GM12891 (cell line): Measurements from ENCODE around the gene OR6S1.

Experiments
- POLR2A ChIP-seq: IDR thresholded peaks from 2 replicates; pipeline ENCODE4 v1.6.1; 2011; ENCODE audit warnings: low read depth, low read length, control low read depth
- POLR2AphosphoS5 ChIP-seq: IDR thresholded peaks from 2 replicates; pipeline ENCODE4 v1.6.1; 2011; ENCODE audit warnings: low read depth, low read length, control low read depth
- SPI1 ChIP-seq: IDR thresholded peaks from 2 replicates; pipeline ENCODE4 v1.6.1; 2011; ENCODE audit warnings: low read depth, low read length, control low read depth

GRCh38 chr14:20615996-20616395, 25.5 kb downstream of the OR6S1 start:
- no peak for TF ChIP-seq POLR2AphosphoS5
- TF ChIP-seq POLR2A, result no peak
- TF ChIP-seq SPI1, result no peak
